ENCODE data around the gene PIK3IP1.

The PIK3IP1 gene, protein sequence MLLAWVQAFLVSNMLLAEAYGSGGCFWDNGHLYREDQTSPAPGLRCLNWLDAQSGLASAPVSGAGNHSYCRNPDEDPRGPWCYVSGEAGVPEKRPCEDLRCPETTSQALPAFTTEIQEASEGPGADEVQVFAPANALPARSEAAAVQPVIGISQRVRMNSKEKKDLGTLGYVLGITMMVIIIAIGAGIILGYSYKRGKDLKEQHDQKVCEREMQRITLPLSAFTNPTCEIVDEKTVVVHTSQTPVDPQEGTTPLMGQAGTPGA

DNA sequence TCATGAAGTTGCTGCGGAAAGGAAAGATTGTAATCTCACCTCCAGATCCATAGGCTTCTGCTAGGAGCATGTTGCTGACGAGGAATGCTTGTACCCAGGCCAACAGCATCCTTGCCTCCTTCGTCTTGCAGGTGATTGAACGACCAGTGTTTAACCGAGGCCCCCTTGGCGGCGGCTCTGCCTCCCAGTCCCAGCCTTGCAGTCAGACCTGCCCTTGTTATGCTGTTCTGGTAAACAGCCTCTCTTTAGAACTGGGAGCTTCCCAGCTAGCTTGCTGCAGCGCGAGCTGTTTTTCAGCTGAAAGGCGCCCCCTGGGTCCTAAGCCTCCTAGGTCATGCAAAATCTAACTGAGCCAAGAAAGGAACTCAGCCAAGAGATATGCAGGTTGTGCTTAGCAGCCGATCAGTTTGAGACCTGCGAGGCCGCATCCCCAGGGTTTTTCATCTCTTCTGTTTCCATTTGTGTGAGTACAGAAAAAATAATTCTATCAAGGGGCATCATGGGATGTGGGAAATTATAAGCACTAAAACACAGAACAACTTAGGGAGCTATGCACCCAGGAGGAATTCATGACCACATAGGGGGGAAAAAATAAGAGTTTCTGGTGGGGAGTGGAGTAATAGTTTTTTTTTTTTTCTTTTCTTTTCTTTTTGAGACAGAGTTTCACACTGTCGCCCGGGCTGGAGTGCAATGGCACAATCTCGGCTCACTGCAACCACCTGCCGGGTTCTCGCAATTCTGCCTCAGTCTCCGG, at the start of gene PIK3IP1:
Gene PIK3IP1, minus strand, starts transcription at position 253 of the 754 bp plus-strand sequence. Its CDS starts 144 bp downstream, at position 109.
- H3K36me3 Mint-ChIP-seq = peaks cover 10% of the 10 kb centered on the region
- no peaks in the 10 kb centered on the region for H3K9me3 Mint-ChIP-seq
- no peaks in the 10 kb centered on the region for H3K27me3 Mint-ChIP-seq
- ATAC-seq (ENCODE audit: low read depth) (peak; percentile 37), DNase-seq (ENCODE audit: low spot score in 2 of 2) (peak; percentile 73)
- peak within 1 kb of the TSS; percentile 100 for H3K27ac Mint-ChIP-seq
- H3K4me3 Mint-ChIP-seq = peak within 1 kb of the TSS; percentile 97
- H3K4me1 Mint-ChIP-seq = peaks cover 36% of the 10 kb centered on the region

DNA sequence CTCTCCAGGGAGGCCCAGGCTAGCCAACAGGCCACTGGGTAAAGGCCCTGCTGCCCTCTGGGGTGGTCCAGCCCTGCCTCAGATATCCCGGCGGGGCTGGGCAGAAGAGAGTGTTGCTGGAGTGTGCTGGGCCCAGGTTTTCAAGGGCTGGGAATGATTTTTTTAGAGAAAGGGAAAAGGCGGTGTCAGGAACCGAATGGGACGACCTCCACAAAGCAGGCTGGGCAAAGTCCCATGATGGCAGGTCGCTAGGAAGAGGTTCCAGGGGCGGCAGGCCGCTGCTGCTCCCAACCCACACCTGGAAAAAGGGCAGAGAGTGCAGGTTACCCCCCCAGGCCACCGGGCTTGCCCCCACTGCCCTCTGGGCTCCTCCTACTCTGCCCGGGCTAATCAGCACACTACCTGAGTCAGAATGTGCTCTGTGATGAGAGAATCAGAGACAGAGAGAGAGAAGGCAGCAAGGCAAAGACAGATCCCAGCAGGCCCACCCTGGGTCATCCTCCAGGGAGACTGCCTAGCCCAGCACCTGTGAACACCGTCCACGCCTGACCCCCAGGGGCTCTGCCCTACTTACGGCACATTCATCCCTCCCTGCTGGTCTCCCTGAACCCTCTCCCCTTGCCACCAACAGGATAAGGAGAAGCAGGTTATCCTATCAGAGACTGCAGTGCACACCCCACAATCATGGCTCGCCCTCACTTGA, 49.2 kb upstream of the PIK3IP1 start:
- H3K9me3 Mint-ChIP-seq = no peaks in the 10 kb centered on the region
- no peak for DNase-seq (ENCODE audit: low spot score in 2 of 2)
- H3K27me3 Mint-ChIP-seq = no peaks in the 10 kb centered on the region
- H3K36me3 Mint-ChIP-seq = peaks cover 15% of the 10 kb centered on the region
- ATAC-seq (ENCODE audit: low read depth) = no peak
- H3K4me1 Mint-ChIP-seq = peaks cover 39% of the 10 kb centered on the region
- peak overlapping the region; percentile 66 for H3K27ac Mint-ChIP-seq
- H3K4me3 Mint-ChIP-seq = no peak overlapping the region

GRCh38 chr22:31340765-31341247, 48.5 kb upstream of the PIK3IP1 start:
- Mint-ChIP-seq H3K27me3 (no peaks in the 10 kb centered on the region), H3K4me1 (peaks cover 39% of the 10 kb centered on the region), H3K9me3 (no peaks in the 10 kb centered on the region), H3K36me3 (peaks cover 18% of the 10 kb centered on the region), H3K4me3 (no peak overlapping the region), H3K27ac (peak overlapping the region; percentile 66)
- no peak for ATAC-seq (ENCODE audit: low read depth)
- DNase-seq (ENCODE audit: low spot score in 2 of 2) = no peak

DNA sequence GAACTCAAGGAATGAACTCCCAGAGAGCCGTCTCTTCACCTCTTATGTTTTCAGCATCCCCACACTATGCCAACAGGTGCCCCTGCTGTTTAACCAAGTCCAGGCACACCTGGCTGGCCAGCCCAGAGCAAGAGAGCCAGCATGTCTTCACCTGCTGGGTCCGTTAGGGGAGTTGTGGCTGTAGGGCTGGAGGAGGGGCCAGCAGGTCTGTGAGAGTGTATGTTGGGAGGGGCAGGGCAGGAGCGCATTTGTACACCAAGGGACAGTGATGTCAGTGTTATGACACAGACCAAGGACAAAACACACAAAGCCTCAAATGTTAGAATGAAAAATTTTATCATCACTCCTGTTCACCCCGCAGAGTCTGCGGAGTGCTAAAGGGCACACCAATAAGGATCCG, 48.1 kb upstream of the PIK3IP1 start:
- H3K4me1 Mint-ChIP-seq = peaks cover 37% of the 10 kb centered on the region
- peaks cover 22% of the 10 kb centered on the region for H3K36me3 Mint-ChIP-seq
- H3K4me3 Mint-ChIP-seq = no peak overlapping the region
- peak overlapping the region; percentile 66 for H3K27ac Mint-ChIP-seq
- DNase-seq (ENCODE audit: low spot score in 2 of 2) = no peak
- no peak for ATAC-seq (ENCODE audit: low read depth)
- H3K9me3 Mint-ChIP-seq = no peaks in the 10 kb centered on the region
- H3K27me3 Mint-ChIP-seq = no peaks in the 10 kb centered on the region

DNA sequence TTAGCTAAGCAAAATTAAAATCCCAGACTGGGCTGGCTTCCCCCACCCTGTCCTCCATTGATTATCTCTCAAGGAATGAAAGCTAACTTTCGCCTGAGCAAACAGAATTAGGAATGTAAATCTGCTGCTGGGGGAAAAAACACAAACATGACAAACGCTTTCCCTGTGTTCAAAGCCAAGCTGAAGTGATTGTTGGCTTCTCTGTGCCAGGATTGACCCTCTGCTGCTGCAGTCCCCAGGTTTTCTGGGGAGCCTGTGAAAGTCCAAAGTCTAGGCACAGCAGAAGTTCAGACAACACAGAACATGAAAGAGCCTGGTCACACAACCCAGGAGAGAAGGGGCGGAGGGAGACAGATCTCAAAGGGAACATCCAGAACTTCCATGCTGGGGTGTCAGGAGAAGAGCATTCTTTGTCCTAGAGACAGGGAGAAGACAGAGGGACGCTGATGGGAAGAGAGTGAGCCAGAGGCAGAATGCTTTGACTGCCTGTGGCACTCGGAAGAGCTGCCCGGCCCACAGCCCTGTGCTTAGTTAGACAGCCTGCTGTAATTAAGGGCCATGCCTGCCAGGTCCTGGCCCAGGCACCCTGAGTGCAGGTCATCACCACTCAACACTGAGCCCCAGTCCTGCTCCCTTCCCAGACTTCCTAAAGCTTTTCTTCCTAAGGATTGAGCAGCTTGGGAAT, 47.0 kb upstream of the PIK3IP1 start:
- peaks cover 35% of the 10 kb centered on the region for H3K4me1 Mint-ChIP-seq
- peak overlapping the region; percentile 54 for H3K27ac Mint-ChIP-seq

GRCh38 chr22:31337178-31337577, 44.9 kb upstream of the PIK3IP1 start:
- ATAC-seq (ENCODE audit: low read depth) = no peak
- Mint-ChIP-seq H3K4me3 (no peak overlapping the region), H3K27me3 (no peaks in the 10 kb centered on the region), H3K27ac (no peak overlapping the region), H3K4me1 (peaks cover 31% of the 10 kb centered on the region), H3K36me3 (peaks cover 40% of the 10 kb centered on the region), H3K9me3 (no peaks in the 10 kb centered on the region)
- DNase-seq (ENCODE audit: low spot score in 2 of 2) = no peak

More for the DNA sequence above, 47.0 kb upstream of the PIK3IP1 start:
- H3K4me3 Mint-ChIP-seq = no peak overlapping the region
- no peaks in the 10 kb centered on the region for H3K27me3 Mint-ChIP-seq
- H3K9me3 Mint-ChIP-seq = no peaks in the 10 kb centered on the region
- ATAC-seq (ENCODE audit: low read depth) = no peak
- no peak for DNase-seq (ENCODE audit: low spot score in 2 of 2)
- H3K36me3 Mint-ChIP-seq = peaks cover 31% of the 10 kb centered on the region

GRCh38 chr22:31334329-31334728, 42.0 kb upstream of the PIK3IP1 start:
- Mint-ChIP-seq H3K36me3 (peaks cover 41% of the 10 kb centered on the region), H3K9me3 (no peaks in the 10 kb centered on the region), H3K27ac (peak overlapping the region; percentile 21), H3K4me3 (no peak overlapping the region), H3K27me3 (no peaks in the 10 kb centered on the region), H3K4me1 (peaks cover 11% of the 10 kb centered on the region)
- no peak for ATAC-seq (ENCODE audit: low read depth)
- DNase-seq (ENCODE audit: low spot score in 2 of 2) = no peak

DNA sequence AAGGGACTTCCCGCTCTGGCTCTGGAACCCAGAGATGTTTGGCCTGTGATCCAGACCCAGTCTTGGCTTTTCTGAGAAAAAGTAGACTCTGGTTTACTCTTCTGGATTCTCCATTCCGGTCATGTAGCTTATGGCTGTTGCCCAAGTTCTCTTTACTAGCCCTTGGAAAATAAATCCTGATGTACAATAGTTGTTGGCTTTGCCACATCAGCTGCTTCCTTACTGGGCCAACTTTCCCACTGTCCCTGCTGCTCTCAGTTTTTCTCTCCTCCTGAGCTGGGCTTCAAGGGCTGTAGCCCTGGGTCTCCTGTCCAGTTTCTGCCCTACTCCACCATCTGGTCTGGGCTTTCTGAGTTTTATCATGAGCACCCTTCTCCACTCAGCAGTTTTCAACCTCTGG, 41.4 kb upstream of the PIK3IP1 start:
- Mint-ChIP-seq H3K4me3 (no peak overlapping the region), H3K27ac (no peak overlapping the region), H3K36me3 (peaks cover 43% of the 10 kb centered on the region), H3K27me3 (no peaks in the 10 kb centered on the region), H3K9me3 (no peaks in the 10 kb centered on the region), H3K4me1 (peaks cover 12% of the 10 kb centered on the region)
- ATAC-seq (ENCODE audit: low read depth) = no peak
- no peak for DNase-seq (ENCODE audit: low spot score in 2 of 2)

GRCh38 chr22:31332886-31333285, 40.6 kb upstream of the PIK3IP1 start:
- Mint-ChIP-seq H3K4me1 (peaks cover 12% of the 10 kb centered on the region), H3K36me3 (peaks cover 48% of the 10 kb centered on the region), H3K27ac (no peak overlapping the region), H3K4me3 (no peak overlapping the region), H3K9me3 (no peaks in the 10 kb centered on the region), H3K27me3 (no peaks in the 10 kb centered on the region)
- no peak for ATAC-seq (ENCODE audit: low read depth)
- DNase-seq (ENCODE audit: low spot score in 2 of 2) = no peak

DNA sequence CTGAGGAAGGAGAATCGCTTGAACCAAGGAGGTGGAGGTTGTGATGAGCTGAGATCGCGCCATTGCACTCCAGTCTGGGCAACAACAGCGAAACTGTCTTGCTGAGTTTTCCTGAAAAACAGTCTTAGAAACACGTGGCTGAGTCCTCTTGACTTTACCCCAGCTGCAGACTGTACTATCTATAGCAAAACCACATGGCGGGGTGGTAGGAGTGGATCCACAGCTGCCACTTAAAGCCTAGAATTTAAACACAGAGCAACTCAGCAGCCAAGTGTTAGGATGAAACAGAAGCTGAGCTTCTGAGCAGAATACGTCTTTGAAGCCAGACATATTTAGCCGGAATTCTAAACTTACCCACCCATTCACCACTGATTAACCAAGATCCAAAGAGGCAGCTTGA, 39.7 kb upstream of the PIK3IP1 start:
- Mint-ChIP-seq H3K36me3 (peaks cover 51% of the 10 kb centered on the region), H3K4me1 (peaks cover 12% of the 10 kb centered on the region), H3K27me3 (no peaks in the 10 kb centered on the region), H3K4me3 (no peak overlapping the region), H3K27ac (no peak overlapping the region), H3K9me3 (no peaks in the 10 kb centered on the region)
- DNase-seq (ENCODE audit: low spot score in 2 of 2) (no peak), ATAC-seq (ENCODE audit: low read depth) (no peak)

DNA sequence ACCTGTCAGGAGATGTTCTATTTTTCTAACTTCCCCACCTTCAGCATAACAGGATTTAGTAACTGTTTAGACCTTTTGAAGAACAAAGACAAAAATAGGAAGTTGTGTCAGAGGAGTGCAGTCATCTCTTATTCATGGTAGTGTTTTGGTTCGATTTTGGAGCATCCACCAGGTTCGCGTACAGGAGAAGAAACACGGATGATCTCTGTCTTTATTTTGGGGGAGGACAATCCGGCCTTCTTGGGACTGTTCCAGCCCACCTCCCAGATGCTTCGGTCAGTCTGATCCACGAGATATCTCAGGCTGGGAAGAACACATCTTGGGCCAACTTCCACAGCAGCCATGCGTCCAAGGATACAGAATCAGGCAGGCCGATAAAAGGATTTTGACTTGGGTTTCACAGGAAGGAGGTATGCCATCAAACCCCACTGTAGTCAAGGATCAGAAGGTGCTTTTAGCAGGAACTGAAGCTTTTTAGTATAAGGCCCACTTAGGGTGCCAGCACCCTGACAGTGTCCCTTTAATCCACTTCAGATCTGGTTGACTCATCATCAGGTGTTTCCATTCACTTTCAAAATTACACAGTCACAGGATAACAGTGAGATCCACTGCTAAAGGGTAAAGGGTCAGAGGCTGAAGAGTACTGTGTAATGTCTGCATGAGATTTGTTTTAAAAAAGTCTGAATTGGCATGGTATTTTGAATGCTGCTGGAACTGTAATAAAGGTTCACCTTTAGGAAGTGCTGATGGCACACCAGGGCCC, 37.3 kb upstream of the PIK3IP1 start:
- Mint-ChIP-seq H3K36me3 (peaks cover 56% of the 10 kb centered on the region), H3K9me3 (no peaks in the 10 kb centered on the region), H3K4me3 (no peak overlapping the region), H3K27me3 (no peaks in the 10 kb centered on the region), H3K4me1 (peaks cover 6% of the 10 kb centered on the region), H3K27ac (no peak overlapping the region)
- DNase-seq (ENCODE audit: low spot score in 2 of 2) = no peak
- ATAC-seq (ENCODE audit: low read depth) = no peak

DNA sequence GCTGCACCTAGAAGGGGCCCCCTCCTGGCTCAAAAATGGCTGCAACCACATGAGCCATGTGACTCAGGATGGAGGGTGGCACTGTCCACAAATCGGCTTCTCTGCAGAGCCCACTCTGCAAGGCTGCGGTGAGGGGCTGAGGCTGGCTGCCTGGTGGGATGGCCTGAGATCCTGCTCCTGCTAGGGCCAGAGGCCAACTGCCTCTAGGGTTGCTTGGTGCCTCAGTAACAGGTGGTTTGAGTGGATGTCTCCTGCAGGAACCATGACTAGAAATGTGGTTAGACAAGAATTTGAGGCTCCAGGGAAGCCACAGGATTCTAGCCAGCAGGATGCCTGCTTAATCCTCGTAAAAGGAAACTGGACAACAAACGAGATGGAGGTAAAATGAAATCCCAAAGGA, 36.7 kb upstream of the PIK3IP1 start:
- ATAC-seq (ENCODE audit: low read depth) (no peak), DNase-seq (ENCODE audit: low spot score in 2 of 2) (no peak)
- peaks cover 4% of the 10 kb centered on the region for H3K4me1 Mint-ChIP-seq
- H3K4me3 Mint-ChIP-seq = no peak overlapping the region
- no peaks in the 10 kb centered on the region for H3K9me3 Mint-ChIP-seq
- H3K36me3 Mint-ChIP-seq = peaks cover 52% of the 10 kb centered on the region
- H3K27ac Mint-ChIP-seq = no peak overlapping the region
- no peaks in the 10 kb centered on the region for H3K27me3 Mint-ChIP-seq

- ATAC-seq (ENCODE audit: low read depth) = no peak
- Mint-ChIP-seq H3K36me3 (peaks cover 49% of the 10 kb centered on the region), H3K27ac (no peak overlapping the region)
Observed at GRCh38 chr22:31328544-31328960, 36.3 kb upstream of the PIK3IP1 start.

More at GRCh38 chr22:31328544-31328960, 36.3 kb upstream of the PIK3IP1 start:
- Mint-ChIP-seq H3K9me3 (no peaks in the 10 kb centered on the region), H3K4me3 (no peak overlapping the region), H3K27me3 (no peaks in the 10 kb centered on the region), H3K4me1 (peaks cover 2% of the 10 kb centered on the region)
- no peak for DNase-seq (ENCODE audit: low spot score in 2 of 2)

Measured in memory B cell (primary cell).